Measurements from ENCODE around the gene BOD1. TPM values are rescaled to one million over a fixed set of nuclear protein-coding genes. Genes with fewer than 3 reads are reported as not detected.

BOD1 gene
- total and polyA plus RNA-seq, 4 donors = 23.3 to 63.1 (median 35.9) TPM

- Histone ChIP-seq H3K27me3 (ENCODE audit: control insufficient read depth in 3 of 3, insufficient read depth in 3 of 3, low read length in 2 of 3) (no peaks in the 10 kb centered on the region), H3K4me1 (ENCODE audit: control insufficient read depth in 5 of 5, insufficient read depth in 5 of 5, low read length in 5 of 5) (peaks cover 0 to 16% (median 0%) of the 10 kb centered on the region in 5 donors), H3K36me3 (ENCODE audit: control insufficient read depth in 4 of 4, insufficient read depth in 4 of 4, low read length in 4 of 4) (no peaks in the 10 kb centered on the region), H3K27ac (ENCODE audit: low read depth in 1 of 2, low read length in 1 of 2) (no peak overlapping the region), H3K9me3 (ENCODE audit: control insufficient read depth in 4 of 4, insufficient read depth in 3 of 4, low read length in 3 of 4) (no peaks in the 10 kb centered on the region), H3K4me3 (no peak overlapping the region), H3K9ac (ENCODE audit: insufficient read depth in 1 of 2, low read length in 2 of 2) (no peak overlapping the region)
- 58 to 77% methylated on average over 6 of the region's 6 CpGs for WGBS, 2 donors
- DNase-seq (no peak), ATAC-seq (ENCODE audit: insufficient read depth, low FRiP score) (no peak)
- no peak for TF ChIP-seq CTCF (IDR thresholded peaks at IDR 0.05; ENCODE audit: control extremely low read depth, extremely low read depth)
Measured at GRCh38 chr5:173630724-173631365, 14.4 kb upstream of the BOD1 start.

- Histone ChIP-seq H3K9me3 (ENCODE audit: control insufficient read depth in 4 of 4, insufficient read depth in 3 of 4, low read length in 3 of 4) (no peaks in the 10 kb centered on the region), H3K9ac (ENCODE audit: insufficient read depth in 1 of 2, low read length in 2 of 2) (no peak overlapping the region), H3K4me1 (ENCODE audit: control insufficient read depth in 5 of 5, insufficient read depth in 5 of 5, low read length in 5 of 5) (peaks cover 0 to 16% (median 0%) of the 10 kb centered on the region in 5 donors), H3K36me3 (ENCODE audit: control insufficient read depth in 4 of 4, insufficient read depth in 4 of 4, low read length in 4 of 4) (no peaks in the 10 kb centered on the region), H3K27me3 (ENCODE audit: control insufficient read depth in 3 of 3, insufficient read depth in 3 of 3, low read length in 2 of 3) (no peaks in the 10 kb centered on the region), H3K27ac (ENCODE audit: low read depth in 1 of 2, low read length in 1 of 2) (no peak overlapping the region), H3K4me3 (no peak overlapping the region)
- no peak for ATAC-seq (ENCODE audit: insufficient read depth, low FRiP score)
- no peak for TF ChIP-seq CTCF (IDR thresholded peaks at IDR 0.05; ENCODE audit: control extremely low read depth, extremely low read depth)
- 60 to 82% methylated on average over 1 of the region's 1 CpG for WGBS, 2 donors
- DNase-seq = no peak
Measured at GRCh38 chr5:173629628-173630027, 13.2 kb upstream of the BOD1 start.

GRCh38 chr5:173628501-173628900 is 12.1 kb upstream of the BOD1 start:
- TF ChIP-seq CTCF (IDR thresholded peaks at IDR 0.05; ENCODE audit: control extremely low read depth, extremely low read depth) = no peak
- no peaks in the 10 kb centered on the region for H3K27me3 ChIP-seq (ENCODE audit: control insufficient read depth in 3 of 3, insufficient read depth in 3 of 3, low read length in 2 of 3)
- no peak overlapping the region for H3K27ac ChIP-seq (ENCODE audit: low read depth in 1 of 2, low read length in 1 of 2)
- DNase-seq = no peak
- H3K4me3 ChIP-seq = no peak overlapping the region
- no peak for ATAC-seq (ENCODE audit: insufficient read depth, low FRiP score)
- WGBS, 2 donors = 89 to 90% methylated on average over 6 of the region's 6 CpGs
- no peaks in the 10 kb centered on the region for H3K36me3 ChIP-seq (ENCODE audit: control insufficient read depth in 4 of 4, insufficient read depth in 4 of 4, low read length in 4 of 4)
- H3K9ac ChIP-seq (ENCODE audit: insufficient read depth in 1 of 2, low read length in 2 of 2) = no peak overlapping the region
- no peaks in the 10 kb centered on the region for H3K9me3 ChIP-seq (ENCODE audit: control insufficient read depth in 4 of 4, insufficient read depth in 3 of 4, low read length in 3 of 4)
- peaks cover 0 to 16% (median 0%) of the 10 kb centered on the region in 5 donors for H3K4me1 ChIP-seq (ENCODE audit: control insufficient read depth in 5 of 5, insufficient read depth in 5 of 5, low read length in 5 of 5)

All from lung (tissue), 12 donors.